ENCODE data around the gene TSKU. TPM values are rescaled to one million over a fixed set of nuclear protein-coding genes. Genes with fewer than 3 reads are reported as not detected.

Gene TSKU
- total RNA-seq, 1 donor from 2014 or later = 29.2 TPM

DNA sequence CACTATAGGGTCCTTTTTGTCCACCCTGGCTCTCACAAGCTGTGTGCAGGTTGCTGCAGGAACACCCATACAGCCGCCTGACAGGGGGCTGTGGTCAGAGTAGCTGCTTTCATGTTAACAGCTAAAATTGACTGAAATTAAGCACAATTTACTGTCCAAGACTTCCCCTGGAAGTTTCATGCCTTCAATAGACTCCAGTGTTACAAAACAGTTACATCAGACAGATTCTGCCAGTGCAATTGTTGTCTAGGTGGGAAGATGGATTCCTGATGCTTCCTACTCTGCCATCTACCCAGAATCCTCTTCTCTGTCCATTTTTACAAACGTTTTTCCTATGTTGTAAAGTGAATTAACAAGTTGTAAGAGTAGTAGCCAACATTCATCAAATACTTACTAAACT is 5.3 kb upstream of the TSKU start:
- Mint-ChIP-seq H3K9me3 (ENCODE audit: unreplicated experiment) (peaks cover 21% of the 10 kb centered on the region), H3K27me3 (ENCODE audit: unreplicated experiment) (peaks cover 5% of the 10 kb centered on the region), H3K27ac (ENCODE audit: unreplicated experiment) (no peak overlapping the region), H3K4me3 (ENCODE audit: unreplicated experiment) (no peak overlapping the region), H3K4me1 (ENCODE audit: low read depth, unreplicated experiment) (peaks cover 19% of the 10 kb centered on the region), H3K36me3 (ENCODE audit: unreplicated experiment) (peaks cover 26% of the 10 kb centered on the region)
- TF ChIP-seq, protein P1, sequence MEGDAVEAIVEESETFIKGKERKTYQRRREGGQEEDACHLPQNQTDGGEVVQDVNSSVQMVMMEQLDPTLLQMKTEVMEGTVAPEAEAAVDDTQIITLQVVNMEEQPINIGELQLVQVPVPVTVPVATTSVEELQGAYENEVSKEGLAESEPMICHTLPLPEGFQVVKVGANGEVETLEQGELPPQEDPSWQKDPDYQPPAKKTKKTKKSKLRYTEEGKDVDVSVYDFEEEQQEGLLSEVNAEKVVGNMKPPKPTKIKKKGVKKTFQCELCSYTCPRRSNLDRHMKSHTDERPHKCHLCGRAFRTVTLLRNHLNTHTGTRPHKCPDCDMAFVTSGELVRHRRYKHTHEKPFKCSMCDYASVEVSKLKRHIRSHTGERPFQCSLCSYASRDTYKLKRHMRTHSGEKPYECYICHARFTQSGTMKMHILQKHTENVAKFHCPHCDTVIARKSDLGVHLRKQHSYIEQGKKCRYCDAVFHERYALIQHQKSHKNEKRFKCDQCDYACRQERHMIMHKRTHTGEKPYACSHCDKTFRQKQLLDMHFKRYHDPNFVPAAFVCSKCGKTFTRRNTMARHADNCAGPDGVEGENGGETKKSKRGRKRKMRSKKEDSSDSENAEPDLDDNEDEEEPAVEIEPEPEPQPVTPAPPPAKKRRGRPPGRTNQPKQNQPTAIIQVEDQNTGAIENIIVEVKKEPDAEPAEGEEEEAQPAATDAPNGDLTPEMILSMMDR (IDR thresholded peaks at IDR 0.05; ENCODE audit: partially characterized antibody, unreplicated experiment) = no peak
- no peak for DNase-seq

GRCh38 chr11:76778874-76779273 is 4.3 kb upstream of the TSKU start:
- H3K36me3 Mint-ChIP-seq (ENCODE audit: unreplicated experiment) = peaks cover 26% of the 10 kb centered on the region

GRCh38 chr11:76781046-76781801 is 1.9 kb upstream of the TSKU start:
- peak overlapping the region; percentile 96 for H3K4me3 Mint-ChIP-seq (ENCODE audit: unreplicated experiment)
- H3K27me3 Mint-ChIP-seq (ENCODE audit: unreplicated experiment) = peaks cover 16% of the 10 kb centered on the region
- peaks cover 33% of the 10 kb centered on the region for H3K4me1 Mint-ChIP-seq (ENCODE audit: low read depth, unreplicated experiment)
- peaks cover 27% of the 10 kb centered on the region for H3K9me3 Mint-ChIP-seq (ENCODE audit: unreplicated experiment)
- DNase-seq = no peak
- H3K36me3 Mint-ChIP-seq (ENCODE audit: unreplicated experiment) = peaks cover 25% of the 10 kb centered on the region
- peak overlapping the region; percentile 100 for H3K27ac Mint-ChIP-seq (ENCODE audit: unreplicated experiment)
- TF ChIP-seq, protein P1 (IDR thresholded peaks at IDR 0.05; ENCODE audit: partially characterized antibody, unreplicated experiment) = no peak

More at GRCh38 chr11:76778874-76779273, 4.3 kb upstream of the TSKU start:
- Mint-ChIP-seq H3K4me3 (ENCODE audit: unreplicated experiment) (peak overlapping the region; percentile 25), H3K4me1 (ENCODE audit: low read depth, unreplicated experiment) (peaks cover 20% of the 10 kb centered on the region), H3K9me3 (ENCODE audit: unreplicated experiment) (peaks cover 22% of the 10 kb centered on the region), H3K27ac (ENCODE audit: unreplicated experiment) (no peak overlapping the region), H3K27me3 (ENCODE audit: unreplicated experiment) (peaks cover 4% of the 10 kb centered on the region)
- TF ChIP-seq, protein P1 (IDR thresholded peaks at IDR 0.05; ENCODE audit: partially characterized antibody, unreplicated experiment) = no peak
- DNase-seq = no peak

GRCh38 chr11:76781807-76782530 is 1.2 kb upstream of the TSKU start:
- Mint-ChIP-seq H3K27me3 (ENCODE audit: unreplicated experiment) (peaks cover 18% of the 10 kb centered on the region), H3K9me3 (ENCODE audit: unreplicated experiment) (peaks cover 26% of the 10 kb centered on the region), H3K4me1 (ENCODE audit: low read depth, unreplicated experiment) (peaks cover 40% of the 10 kb centered on the region), H3K27ac (ENCODE audit: unreplicated experiment) (peak overlapping the region; percentile 100), H3K4me3 (ENCODE audit: unreplicated experiment) (peak overlapping the region; percentile 96), H3K36me3 (ENCODE audit: unreplicated experiment) (peaks cover 17% of the 10 kb centered on the region)
- no peak for DNase-seq
- TF ChIP-seq, protein P1 (IDR thresholded peaks at IDR 0.05; ENCODE audit: partially characterized antibody, unreplicated experiment) = no peak
